ENCODE data around the gene NNAT.
"Not testable (repeated sequence)": the region's sequence is repeated elsewhere in the genome, so short reads cannot be mapped to it uniquely, and the experiment has no call there.

NNAT gene

GRCh38 chr20:37542281-37542680, 21.2 kb downstream of the NNAT start:
- no peak for DNase-seq

GRCh38 chr20:37543828-37544227, 22.8 kb downstream of the NNAT start:
- no peak for DNase-seq

- no peak for DNase-seq
Measured at GRCh38 chr20:37544386-37544785, 23.3 kb downstream of the NNAT start.

- no peak for DNase-seq
Measured at GRCh38 chr20:37545516-37545915, 24.5 kb downstream of the NNAT start.

- no peak for DNase-seq
Measured at GRCh38 chr20:37547912-37548311, 26.9 kb downstream of the NNAT start.

- not testable (repeated sequence) for DNase-seq
Measured at GRCh38 chr20:37550101-37550920, 29.3 kb downstream of the NNAT start.

- not testable (repeated sequence) for DNase-seq
Measured at GRCh38 chr20:37551660-37552059, 30.6 kb downstream of the NNAT start.

GRCh38 chr20:37552415-37552814, 31.4 kb downstream of the NNAT start:
- no peak for DNase-seq

- DNase-seq: not testable (repeated sequence)
Measured at GRCh38 chr20:37554721-37555298, 33.8 kb downstream of the NNAT start.

- DNase-seq: no peak
Measured at GRCh38 chr20:37556538-37556937, 35.5 kb downstream of the NNAT start.

GRCh38 chr20:37558306-37558705, 37.3 kb downstream of the NNAT start:
- no peak for DNase-seq

GRCh38 chr20:37558779-37559178, 37.7 kb downstream of the NNAT start:
- DNase-seq: no peak

GRCh38 chr20:37559312-37560027, 38.4 kb downstream of the NNAT start:
- DNase-seq: no peak

GRCh38 chr20:37560629-37561028, 39.6 kb downstream of the NNAT start:
- DNase-seq: no peak

GRCh38 chr20:37562695-37563480, 41.8 kb downstream of the NNAT start:
- DNase-seq: no peak

GRCh38 chr20:37564016-37564387, 43.0 kb downstream of the NNAT start:
- no peak for DNase-seq

GRCh38 chr20:37564388-37565133, 43.5 kb downstream of the NNAT start:
- DNase-seq: peak; percentile 74

GRCh38 chr20:37565134-37565811, 44.2 kb downstream of the NNAT start:
- DNase-seq: peak; percentile 81

- DNase-seq: no peak
Measured at GRCh38 chr20:37566590-37567330, 45.7 kb downstream of the NNAT start.

GRCh38 chr20:37567331-37567665, 46.2 kb downstream of the NNAT start:
- DNase-seq: peak; percentile 86

Data from NCI-H2171 treated with DMSO at 0.1 percent for 48 hours (cell line).